ENCODE measurements around the gene C5orf46.
"Not testable (repeated sequence)": the region's sequence is repeated elsewhere in the genome, so short reads cannot be mapped to it uniquely, and the experiment has no call there.

C5orf46 gene

GRCh38 chr5:147893820-147894219 is 12.5 kb downstream of the C5orf46 start:
- no peak for DNase-seq (ENCODE audit: low read depth)

- no peak for DNase-seq (ENCODE audit: low read depth)
These were observed 13.5 kb downstream of the C5orf46 start for GRCh38 chr5:147892696-147893296.

GRCh38 chr5:147887930-147888329 is 18.4 kb downstream of the C5orf46 start:
- no peak for DNase-seq (ENCODE audit: low read depth)

- DNase-seq (ENCODE audit: low read depth): no peak
These were observed 19.2 kb downstream of the C5orf46 start for GRCh38 chr5:147887026-147887627.

- DNase-seq (ENCODE audit: low read depth): no peak
These were observed 23.6 kb downstream of the C5orf46 start for GRCh38 chr5:147882586-147883313.

- DNase-seq (ENCODE audit: low read depth): no peak
These were observed 25.9 kb downstream of the C5orf46 start for GRCh38 chr5:147880487-147880886.

GRCh38 chr5:147879784-147880183 is 26.6 kb downstream of the C5orf46 start:
- DNase-seq (ENCODE audit: low read depth): no peak

GRCh38 chr5:147878066-147878759 is 28.1 kb downstream of the C5orf46 start, which contains the start of gene SCGB3A2:
SCGB3A2 (plus strand) TSS chr5:147878711; CDS start chr5:147878804, 93 bp downstream.
- no peak for DNase-seq (ENCODE audit: low read depth)

GRCh38 chr5:147876626-147877025 is 29.7 kb downstream of the C5orf46 start:
- no peak for DNase-seq (ENCODE audit: low read depth)

- no peak for DNase-seq (ENCODE audit: low read depth)
These were observed 30.2 kb downstream of the C5orf46 start for GRCh38 chr5:147876141-147876540.

GRCh38 chr5:147874910-147875367 is 31.4 kb downstream of the C5orf46 start:
- DNase-seq (ENCODE audit: low read depth): no peak

- DNase-seq (ENCODE audit: low read depth): not testable (repeated sequence)
These were observed 32.0 kb downstream of the C5orf46 start for GRCh38 chr5:147874118-147874875.

GRCh38 chr5:147872744-147873435 is 33.4 kb downstream of the C5orf46 start:
- not testable (repeated sequence) for DNase-seq (ENCODE audit: low read depth)

GRCh38 chr5:147871980-147872549 is 34.3 kb downstream of the C5orf46 start:
- DNase-seq (ENCODE audit: low read depth): not testable (repeated sequence)

- not testable (repeated sequence) for DNase-seq (ENCODE audit: low read depth)
These were observed 36.4 kb downstream of the C5orf46 start for GRCh38 chr5:147869892-147870291.

- no peak for DNase-seq (ENCODE audit: low read depth)
These were observed 37.2 kb downstream of the C5orf46 start for GRCh38 chr5:147869112-147869511.

- no peak for DNase-seq (ENCODE audit: low read depth)
These were observed 42.7 kb downstream of the C5orf46 start for GRCh38 chr5:147863454-147864158.

- no peak for DNase-seq (ENCODE audit: low read depth)
These were observed 45.7 kb downstream of the C5orf46 start for GRCh38 chr5:147860641-147861025.

GRCh38 chr5:147859962-147860640 is 46.2 kb downstream of the C5orf46 start:
- DNase-seq (ENCODE audit: low read depth): no peak

GRCh38 chr5:147858565-147858964 is 47.8 kb downstream of the C5orf46 start:
- no peak for DNase-seq (ENCODE audit: low read depth)

Data from activated T-cell treated with anti-CD3 and anti-CD28 coated beads for 48 hours (primary cell).